GM19328 (cell line): ENCODE data around the gene DDX25.

Experiments used
- ATAC-seq: cut with Tn5 transposase; IDR thresholded peaks from one replicate; pipeline ENCODE4 v1.9.1; 2021; ENCODE audit warnings: mild to moderate bottlenecking, moderate library complexity; ENCODE audit not compliant: unreplicated experiment

The DDX25 gene

DNA sequence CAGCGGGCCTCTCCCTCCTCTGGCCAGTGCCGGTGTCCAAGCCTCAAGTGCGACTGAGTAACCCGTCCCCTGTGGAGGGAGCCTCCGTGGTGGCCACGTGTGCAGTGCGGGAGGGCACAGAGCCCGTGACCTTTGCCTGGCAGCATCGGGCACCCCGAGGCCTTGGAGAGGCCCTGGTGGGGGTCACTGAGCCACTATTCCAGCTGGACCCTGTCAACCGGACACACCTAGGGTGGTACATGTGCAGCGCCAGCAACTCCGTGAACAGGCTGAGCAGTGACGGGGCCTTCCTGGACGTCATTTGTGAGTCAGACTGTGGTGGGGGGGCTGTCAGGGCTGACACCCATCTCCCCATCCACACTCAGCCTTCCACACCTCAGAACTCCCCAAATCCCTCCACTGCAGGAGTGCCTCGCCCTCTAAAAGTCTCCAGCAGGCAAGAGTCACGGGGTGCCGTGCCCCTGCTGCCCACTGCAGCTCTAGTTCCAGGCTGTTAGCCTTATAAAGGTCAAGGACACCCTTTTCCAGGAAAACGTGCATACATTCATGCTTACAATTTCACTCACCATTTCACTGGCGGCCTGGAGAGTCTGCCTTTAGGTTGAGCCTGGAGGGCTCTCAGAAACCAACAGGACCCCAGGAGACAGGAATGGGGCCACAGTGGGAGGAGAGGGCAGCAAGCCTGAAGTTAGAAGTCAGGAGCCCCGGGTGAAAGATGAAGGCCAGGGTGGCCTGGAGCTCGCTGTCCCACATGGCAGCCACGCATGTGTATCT is 44.2 kb downstream of the DDX25 start:
- ATAC-seq = no peak

GRCh38 chr11:125949271-125950177 is 45.2 kb downstream of the DDX25 start:
- no peak for ATAC-seq

DNA sequence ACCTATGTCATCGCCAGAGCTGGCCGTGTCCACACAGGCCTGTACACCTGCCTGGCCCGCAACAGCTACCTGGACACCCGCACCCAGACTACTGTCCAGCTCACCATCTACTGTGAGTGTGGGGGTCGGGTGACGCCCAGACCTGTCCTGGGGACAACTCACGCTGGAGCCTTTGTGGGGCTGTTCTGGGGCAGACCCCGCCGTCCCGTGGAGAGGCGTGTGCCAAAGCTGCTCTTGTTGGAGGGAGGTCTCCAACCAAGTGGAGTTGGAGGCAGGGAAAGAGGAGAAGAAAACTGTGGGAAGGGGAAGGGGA is 45.8 kb downstream of the DDX25 start:
- ATAC-seq = no peak

GRCh38 chr11:125950696-125951651 is 46.7 kb downstream of the DDX25 start:
- no peak for ATAC-seq

GRCh38 chr11:125951731-125952130 is 47.4 kb downstream of the DDX25 start:
- no peak for ATAC-seq

GRCh38 chr11:125952559-125952958 is 48.3 kb downstream of the DDX25 start:
- ATAC-seq = no peak

- ATAC-seq = no peak
These were observed 48.7 kb downstream of the DDX25 start for GRCh38 chr11:125952973-125953372.

- no peak for ATAC-seq
These were observed 49.2 kb downstream of the DDX25 start for GRCh38 chr11:125953401-125953935.

DNA sequence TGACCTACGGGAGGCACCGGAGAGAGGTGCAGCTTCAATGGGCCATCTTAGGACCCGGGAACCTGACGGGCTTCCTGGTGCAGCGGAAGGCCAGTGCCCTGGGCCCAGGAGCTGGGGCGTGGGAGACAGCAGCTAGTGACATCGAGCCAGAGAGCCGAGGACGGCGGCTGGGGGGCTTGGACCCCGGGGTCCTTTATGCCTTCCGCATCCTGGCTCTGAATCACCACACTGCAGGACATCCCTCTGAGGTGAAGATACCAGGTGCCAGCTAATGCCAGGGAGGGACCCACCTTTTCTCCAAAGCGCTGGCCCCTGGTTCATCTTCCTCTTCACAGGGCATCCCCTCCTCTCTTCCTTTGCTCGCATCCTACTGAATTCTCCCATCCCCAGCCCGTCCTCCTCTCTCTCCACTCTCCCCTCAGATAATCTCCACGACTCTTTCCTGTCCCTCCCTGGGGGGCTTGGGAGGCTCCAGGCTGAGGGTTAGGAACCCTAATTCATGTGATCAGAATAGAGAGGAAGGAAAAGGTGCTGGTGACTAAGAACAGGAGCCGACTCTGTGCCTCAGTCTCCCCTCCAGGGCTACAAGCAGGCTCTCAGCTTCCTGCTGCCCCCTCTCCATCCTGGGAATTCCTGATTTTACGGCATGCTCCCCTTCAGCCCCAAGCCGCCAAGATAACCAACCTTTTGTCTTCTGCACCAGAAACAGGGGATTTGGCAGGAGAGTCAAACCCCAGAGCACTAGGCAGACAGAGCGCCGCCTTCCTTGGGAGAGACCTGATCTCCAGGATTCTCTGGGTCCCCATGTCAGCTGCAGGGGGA is 50.0 kb downstream of the DDX25 start:
- no peak for ATAC-seq

DNA sequence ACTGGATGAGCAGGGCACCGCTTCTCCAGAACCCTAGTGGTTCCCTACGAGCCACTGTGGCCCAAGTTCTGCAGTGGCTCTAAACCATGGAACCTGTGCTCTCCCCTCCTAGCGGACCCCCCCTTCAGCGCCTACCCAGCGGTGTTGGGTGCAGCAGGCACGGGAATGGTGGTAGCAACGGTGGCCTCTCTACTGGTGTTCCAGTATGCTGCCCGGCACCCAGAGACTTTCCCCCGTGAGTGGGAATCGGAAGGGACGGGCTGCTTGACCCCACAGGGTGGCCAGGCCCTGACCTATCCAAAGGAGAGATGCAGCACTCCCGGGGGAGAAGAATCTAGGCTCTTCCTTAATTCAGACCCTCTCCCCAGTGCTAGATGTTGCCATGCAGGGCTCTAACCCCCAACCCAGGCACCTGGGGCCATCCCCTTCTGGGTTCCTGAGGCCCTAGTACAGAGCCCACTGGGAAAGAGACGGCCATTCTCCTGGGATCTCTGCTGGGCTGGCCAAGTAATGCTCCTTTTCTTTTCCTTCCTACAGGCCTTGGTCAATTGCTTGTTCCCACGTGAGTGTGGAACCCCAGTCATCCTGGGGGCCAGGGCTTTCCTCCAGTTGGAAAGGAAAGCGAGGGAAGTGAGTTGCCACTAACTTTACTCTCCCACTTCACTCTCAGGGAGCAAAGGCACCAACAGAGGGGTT is 50.8 kb downstream of the DDX25 start:
- ATAC-seq = no peak

GRCh38 chr11:125955856-125956255 is 51.5 kb downstream of the DDX25 start:
- no peak for ATAC-seq

- no peak for ATAC-seq
These were observed 52.3 kb downstream of the DDX25 start for GRCh38 chr11:125956391-125957134.

DNA sequence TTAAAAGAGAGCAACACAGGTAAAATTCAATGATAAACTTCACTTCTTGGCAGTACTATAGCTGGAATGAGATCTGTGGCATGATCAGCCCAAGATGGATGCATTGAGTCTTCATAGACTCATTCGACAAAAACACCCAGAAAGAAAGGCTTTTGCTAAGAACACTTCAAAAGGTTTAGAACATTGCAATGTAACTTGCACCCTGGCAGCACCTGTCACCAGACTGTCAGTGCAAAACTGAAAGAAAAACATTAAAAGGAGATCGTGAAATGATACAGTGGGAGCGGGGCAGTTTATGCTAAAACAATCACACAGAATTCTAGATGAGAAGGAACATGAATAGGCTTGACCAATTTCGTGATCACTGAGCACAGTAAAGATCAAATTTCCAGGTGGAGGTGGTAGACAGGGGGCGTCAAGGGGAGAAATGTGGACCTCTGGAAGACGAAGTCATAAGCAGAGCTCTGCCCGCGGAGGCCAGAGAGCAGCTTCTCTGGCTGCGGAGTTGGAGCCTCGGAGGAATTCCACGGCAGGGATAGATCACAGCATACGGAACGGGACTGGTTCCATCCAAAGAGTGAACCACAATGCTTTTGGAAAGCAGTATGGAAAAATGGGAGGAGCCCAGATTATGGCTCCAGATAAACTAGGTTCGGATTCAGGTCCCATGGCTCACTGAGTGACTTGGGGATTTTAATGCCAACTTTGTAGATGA is 53.5 kb downstream of the DDX25 start:
- no peak for ATAC-seq

GRCh38 chr11:125958872-125959400 is 54.6 kb downstream of the DDX25 start:
- ATAC-seq = no peak

GRCh38 chr11:125959511-125959910 is 55.2 kb downstream of the DDX25 start:
- ATAC-seq = no peak

GRCh38 chr11:125959931-125960330 is 55.6 kb downstream of the DDX25 start:
- ATAC-seq = no peak

DNA sequence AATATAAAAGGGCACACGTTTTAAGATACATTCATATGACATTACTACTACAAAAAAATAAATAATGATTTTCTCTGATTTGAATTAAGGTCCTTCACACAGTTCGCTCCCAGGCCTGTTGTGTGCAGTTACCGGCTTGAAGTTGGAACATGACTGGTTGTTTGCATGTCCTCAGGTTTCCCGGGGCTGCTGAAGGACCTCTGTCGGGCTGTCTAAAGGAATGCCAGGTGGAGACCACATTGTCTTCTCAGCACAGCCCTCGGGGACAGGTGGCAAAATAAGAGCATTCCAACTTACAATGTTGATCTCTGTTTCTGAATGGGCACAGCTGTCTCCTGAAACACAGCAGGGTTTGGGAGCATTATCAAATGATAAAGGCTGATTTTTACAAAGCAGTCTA is 56.5 kb downstream of the DDX25 start:
- ATAC-seq = no peak

DNA sequence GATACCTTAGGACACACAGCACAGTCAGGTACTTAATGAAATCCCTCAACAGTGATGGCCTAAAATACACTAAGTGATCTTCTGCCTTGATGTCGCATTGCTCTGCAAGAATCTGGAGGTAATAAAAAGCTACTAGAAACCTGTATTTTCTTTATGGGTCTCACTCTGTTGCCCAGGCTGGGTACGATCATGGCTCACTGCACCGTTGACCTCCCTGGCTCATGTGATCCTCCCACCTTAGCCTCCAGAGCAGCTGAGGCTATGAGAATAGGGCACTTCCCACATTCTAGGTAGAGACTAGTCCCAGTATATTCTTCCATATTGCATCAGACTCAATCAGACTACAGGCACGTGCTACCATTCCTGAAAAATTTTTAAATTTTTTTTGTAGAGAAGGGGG is 63.2 kb downstream of the DDX25 start:
- ATAC-seq = no peak
